ENCODE measurements around the gene RAB34.

- TF ChIP-seq, protein P1, sequence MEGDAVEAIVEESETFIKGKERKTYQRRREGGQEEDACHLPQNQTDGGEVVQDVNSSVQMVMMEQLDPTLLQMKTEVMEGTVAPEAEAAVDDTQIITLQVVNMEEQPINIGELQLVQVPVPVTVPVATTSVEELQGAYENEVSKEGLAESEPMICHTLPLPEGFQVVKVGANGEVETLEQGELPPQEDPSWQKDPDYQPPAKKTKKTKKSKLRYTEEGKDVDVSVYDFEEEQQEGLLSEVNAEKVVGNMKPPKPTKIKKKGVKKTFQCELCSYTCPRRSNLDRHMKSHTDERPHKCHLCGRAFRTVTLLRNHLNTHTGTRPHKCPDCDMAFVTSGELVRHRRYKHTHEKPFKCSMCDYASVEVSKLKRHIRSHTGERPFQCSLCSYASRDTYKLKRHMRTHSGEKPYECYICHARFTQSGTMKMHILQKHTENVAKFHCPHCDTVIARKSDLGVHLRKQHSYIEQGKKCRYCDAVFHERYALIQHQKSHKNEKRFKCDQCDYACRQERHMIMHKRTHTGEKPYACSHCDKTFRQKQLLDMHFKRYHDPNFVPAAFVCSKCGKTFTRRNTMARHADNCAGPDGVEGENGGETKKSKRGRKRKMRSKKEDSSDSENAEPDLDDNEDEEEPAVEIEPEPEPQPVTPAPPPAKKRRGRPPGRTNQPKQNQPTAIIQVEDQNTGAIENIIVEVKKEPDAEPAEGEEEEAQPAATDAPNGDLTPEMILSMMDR (IDR thresholded peaks at IDR 0.05; ENCODE audit: extremely low read depth in 1 of 2, insufficient read depth in 1 of 2, low read depth in 1 of 2, low read length in 2 of 2), result no peak
- TF ChIP-seq MAX (IDR thresholded peaks at IDR 0.05; ENCODE audit: insufficient read depth, insufficient read length) (no peak), POLR2A (IDR thresholded peaks at IDR 0.05; ENCODE audit: low read depth, low read length) (no peak), EZH2 (IDR thresholded peaks at IDR 0.05; ENCODE audit: borderline replicate concordance, low read depth, low read length, severe bottlenecking) (no peak), POLR2AphosphoS5 (IDR thresholded peaks at IDR 0.05; ENCODE audit: insufficient read depth, low read depth, low read length) (no peak), FOS (IDR thresholded peaks at IDR 0.05; ENCODE audit: borderline replicate concordance, insufficient read depth, low read length) (no peak), GATA2 (IDR thresholded peaks at IDR 0.05; ENCODE audit: insufficient read depth, insufficient read length, low read depth, low read length) (no peak)
Observed at GRCh38 chr17:28756049-28756804, 38.6 kb upstream of the RAB34 start.

All from endothelial cell of umbilical vein (primary cell).